ENCODE measurements around the gene UMPS. TPM values are rescaled to one million over a fixed set of nuclear protein-coding genes. Genes with fewer than 3 reads are reported as not detected.
A peak's percentile ranks its signal among the peaks of the same experiment; 100 is the strongest.

UMPS gene
- total and polyA plus RNA-seq, 8 donors, result 18.8 to 42.0 (median 36.8) TPM

DNA sequence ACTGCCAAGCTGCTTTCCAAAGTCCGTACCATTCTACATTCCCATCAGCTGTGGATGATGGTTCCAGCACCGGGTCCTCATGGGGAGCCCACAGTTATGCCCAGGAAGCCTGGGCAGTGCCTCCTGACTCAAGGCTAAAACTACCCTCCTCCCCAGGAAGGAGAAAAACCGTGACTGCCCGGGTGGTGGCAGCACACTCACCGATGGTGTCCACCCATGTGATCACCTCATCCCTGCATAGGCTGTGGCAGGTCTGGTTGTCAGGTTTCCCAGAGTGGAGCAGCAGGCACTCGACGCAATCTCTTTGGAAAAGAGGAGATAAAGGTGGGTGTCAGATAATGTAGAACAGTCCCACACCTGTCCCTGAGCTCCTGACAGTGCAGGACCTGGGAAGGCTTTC, 38.6 kb downstream of the UMPS start:
- ATAC-seq (peak; percentile 61), DNase-seq (no peak)
- Histone ChIP-seq H3K36me3 (peaks cover 0 to 39% of the 10 kb centered on the region in 2 donors), H3K27ac (no peak overlapping the region), H3K27me3 (no peaks in the 10 kb centered on the region), H3K9me3 (no peaks in the 10 kb centered on the region), H3K4me3 (no peak overlapping the region), H3K4me1 (peaks cover 9 to 16% of the 10 kb centered on the region in 2 donors)
- intact Hi-C loops (cut with DNase I), result loop anchor here in 1 of 2 donors (10.0 kb wide), 1 partner anchor 136 kb away; no protein-coding TSS in a partner anchor
- TF ChIP-seq, protein P1, sequence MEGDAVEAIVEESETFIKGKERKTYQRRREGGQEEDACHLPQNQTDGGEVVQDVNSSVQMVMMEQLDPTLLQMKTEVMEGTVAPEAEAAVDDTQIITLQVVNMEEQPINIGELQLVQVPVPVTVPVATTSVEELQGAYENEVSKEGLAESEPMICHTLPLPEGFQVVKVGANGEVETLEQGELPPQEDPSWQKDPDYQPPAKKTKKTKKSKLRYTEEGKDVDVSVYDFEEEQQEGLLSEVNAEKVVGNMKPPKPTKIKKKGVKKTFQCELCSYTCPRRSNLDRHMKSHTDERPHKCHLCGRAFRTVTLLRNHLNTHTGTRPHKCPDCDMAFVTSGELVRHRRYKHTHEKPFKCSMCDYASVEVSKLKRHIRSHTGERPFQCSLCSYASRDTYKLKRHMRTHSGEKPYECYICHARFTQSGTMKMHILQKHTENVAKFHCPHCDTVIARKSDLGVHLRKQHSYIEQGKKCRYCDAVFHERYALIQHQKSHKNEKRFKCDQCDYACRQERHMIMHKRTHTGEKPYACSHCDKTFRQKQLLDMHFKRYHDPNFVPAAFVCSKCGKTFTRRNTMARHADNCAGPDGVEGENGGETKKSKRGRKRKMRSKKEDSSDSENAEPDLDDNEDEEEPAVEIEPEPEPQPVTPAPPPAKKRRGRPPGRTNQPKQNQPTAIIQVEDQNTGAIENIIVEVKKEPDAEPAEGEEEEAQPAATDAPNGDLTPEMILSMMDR (IDR thresholded peaks at IDR 0.05), result no peak

DNA sequence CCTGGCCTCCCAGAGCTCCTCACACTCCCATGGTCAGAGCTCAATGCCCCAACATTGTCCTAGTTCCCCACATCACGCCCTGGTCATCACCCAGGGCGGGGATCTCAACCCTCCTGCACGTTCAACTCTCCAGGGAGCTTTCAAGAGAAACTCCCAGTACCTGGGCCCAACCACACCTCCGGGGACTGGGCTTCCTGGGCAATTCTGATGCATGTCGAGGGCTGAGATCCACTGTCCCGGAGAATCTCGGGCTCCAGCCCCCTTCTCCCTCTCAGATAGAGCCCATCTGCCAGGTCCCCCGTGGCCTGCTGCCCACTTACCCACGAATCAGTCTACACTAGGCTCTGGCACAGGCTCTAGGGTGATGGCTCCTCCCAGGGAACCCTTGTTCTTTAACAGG, 39.2 kb downstream of the UMPS start:
- Histone ChIP-seq H3K4me3 (no peak overlapping the region), H3K27ac (no peak overlapping the region), H3K9me3 (no peaks in the 10 kb centered on the region), H3K4me1 (peaks cover 9 to 16% of the 10 kb centered on the region in 2 donors), H3K36me3 (peaks cover 0 to 34% of the 10 kb centered on the region in 2 donors), H3K27me3 (no peaks in the 10 kb centered on the region)
- no peak for ATAC-seq
- TF ChIP-seq, protein P1 (IDR thresholded peaks at IDR 0.05), result no peak
- intact Hi-C loops (cut with DNase I), result loop anchor here in 1 of 2 donors (10.0 kb wide), 1 partner anchor 135 kb away; no protein-coding TSS in a partner anchor
- DNase-seq, result no peak

DNA sequence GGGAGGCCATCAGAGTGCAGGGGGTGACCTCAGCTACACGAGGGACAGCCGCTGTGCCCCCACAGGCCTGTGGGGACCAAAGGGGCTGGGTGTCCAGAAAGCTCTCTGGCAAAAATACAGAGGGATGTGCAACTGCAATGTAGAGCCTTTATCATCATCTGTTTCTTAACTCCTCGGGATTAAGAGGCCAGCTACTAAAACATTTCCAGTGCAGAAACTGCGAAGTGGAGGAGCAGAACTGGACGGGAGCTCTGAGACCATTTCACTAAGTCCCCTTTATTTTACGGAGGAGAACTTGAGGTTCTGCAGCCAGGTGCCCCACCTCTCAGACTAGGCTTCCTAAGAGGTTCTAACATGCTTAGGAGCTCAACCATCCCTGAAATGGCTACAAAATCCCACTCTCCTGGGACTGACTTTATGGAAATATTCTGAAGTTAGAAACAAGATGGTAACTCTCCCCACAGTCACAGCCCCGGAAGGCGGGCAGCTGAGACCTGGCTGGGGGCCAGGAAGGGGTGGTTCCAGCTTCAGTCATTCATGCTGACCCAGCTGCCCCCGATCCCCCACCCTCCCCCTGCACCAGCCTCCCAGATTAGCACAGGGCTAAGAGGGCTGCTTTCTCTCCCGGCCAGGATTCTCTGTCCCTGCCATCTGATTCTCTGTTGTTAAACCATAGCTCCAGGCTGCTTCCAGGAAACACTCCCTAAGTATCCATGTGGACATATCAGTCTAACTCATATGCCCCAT, 40.3 kb downstream of the UMPS start:
- intact Hi-C loops (cut with DNase I), result no loop called here
- Histone ChIP-seq H3K9me3 (no peaks in the 10 kb centered on the region), H3K4me3 (no peak overlapping the region), H3K27me3 (no peaks in the 10 kb centered on the region), H3K36me3 (peaks cover 0 to 24% of the 10 kb centered on the region in 2 donors), H3K27ac (no peak overlapping the region), H3K4me1 (peaks cover 9 to 16% of the 10 kb centered on the region in 2 donors)
- DNase-seq, result no peak
- TF ChIP-seq, protein P1 (IDR thresholded peaks at IDR 0.05), result no peak
- no peak for ATAC-seq

DNA sequence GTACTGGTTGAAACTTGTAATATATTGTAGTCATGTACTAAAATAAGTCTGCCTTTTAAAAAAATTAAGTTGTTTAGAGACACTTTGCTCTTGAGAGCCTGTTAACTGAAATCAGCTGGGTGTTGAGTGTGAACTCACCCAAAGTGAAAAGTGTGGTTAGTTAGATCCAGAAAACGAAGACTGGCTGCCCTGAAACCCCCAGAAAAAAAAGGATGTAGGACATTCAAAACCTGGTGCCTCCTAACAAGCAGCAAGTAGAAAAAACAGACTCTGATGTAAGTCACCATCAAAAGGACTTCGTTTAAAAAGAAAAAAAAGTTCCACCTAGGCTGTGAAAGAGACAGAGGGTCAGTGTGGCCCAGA, 40.8 kb downstream of the UMPS start:
- Histone ChIP-seq H3K27ac (no peak overlapping the region), H3K4me3 (no peak overlapping the region), H3K4me1 (peaks cover 9 to 16% of the 10 kb centered on the region in 2 donors), H3K9me3 (no peaks in the 10 kb centered on the region), H3K27me3 (no peaks in the 10 kb centered on the region), H3K36me3 (peaks cover 0 to 20% of the 10 kb centered on the region in 2 donors)
- TF ChIP-seq, protein P1 (IDR thresholded peaks at IDR 0.05), result no peak
- no peak for DNase-seq
- no peak for ATAC-seq
- intact Hi-C loops (cut with DNase I), result no loop called here

DNA sequence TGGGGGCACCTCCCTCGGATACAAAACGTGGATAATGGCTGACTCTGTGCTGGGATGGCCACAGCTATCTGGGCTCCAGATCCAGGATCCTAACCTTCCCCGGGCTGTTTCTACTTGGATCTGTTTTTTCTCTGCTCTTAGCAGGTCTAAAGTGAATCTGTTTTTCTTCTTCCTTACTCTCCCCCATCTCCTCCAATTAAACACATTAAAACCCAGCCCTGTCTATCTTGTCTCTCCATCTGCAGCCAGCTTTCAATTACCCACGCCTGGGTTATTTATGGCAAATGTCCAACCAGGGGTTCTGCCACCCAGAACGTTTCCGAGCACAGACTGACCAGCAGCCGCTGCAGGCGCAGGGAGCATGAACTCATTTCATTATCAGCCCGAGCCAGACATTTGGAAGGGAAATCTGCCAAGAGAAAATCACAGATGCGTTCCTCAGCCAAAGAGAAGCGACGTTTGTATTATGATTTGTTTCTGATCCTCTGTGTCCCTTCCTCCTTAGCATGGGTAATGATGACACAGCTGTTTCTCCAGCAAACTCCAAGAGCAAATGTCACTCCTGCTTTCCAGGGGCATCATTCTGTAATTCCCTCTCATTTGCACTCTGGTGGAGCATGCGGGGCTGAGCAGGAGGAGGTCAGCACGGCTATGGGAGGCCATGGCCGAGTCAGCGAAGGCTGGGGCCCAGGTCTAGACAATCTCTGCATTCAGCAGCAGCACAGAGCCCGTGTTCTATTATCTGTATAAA, 42.0 kb downstream of the UMPS start:
- Histone ChIP-seq H3K36me3 (peaks cover 0 to 14% of the 10 kb centered on the region in 2 donors), H3K9me3 (no peaks in the 10 kb centered on the region), H3K4me1 (peaks cover 9 to 16% of the 10 kb centered on the region in 2 donors), H3K4me3 (no peak overlapping the region), H3K27ac (peak overlapping the region in 1 of 2 donors; percentile 35), H3K27me3 (no peaks in the 10 kb centered on the region)
- DNase-seq, result peak in 2 of 4 donors; percentile 69 to 74
- peak; percentile 38 for ATAC-seq
- TF ChIP-seq, protein P1 (IDR thresholded peaks at IDR 0.05), result no peak
- intact Hi-C loops (cut with DNase I), result no loop called here
